PFSK-1 (cell line): ENCODE measurements around the gene GSTT2B. TPM values are rescaled to one million over a fixed set of nuclear protein-coding genes. Genes with fewer than 3 reads are reported as not detected.
"Not testable (repeated sequence)": the region's sequence is repeated elsewhere in the genome, so short reads cannot be mapped to it uniquely, and the experiment has no call there.

Source experiments
- FOXP2 ChIP-seq: optimal IDR thresholded peaks from 2 replicates; pipeline ENCODE3; 2011; ENCODE audit warnings: borderline replicate concordance, control low read depth, inconsistent platforms; ENCODE audit not compliant: insufficient read depth; ENCODE audit errors: extremely low read length, extremely low read depth
- POLR2AphosphoS5 ChIP-seq: IDR thresholded peaks from 2 replicates; pipeline ENCODE4 v1.6.1; 2012; ENCODE audit warnings: low read depth, mild to moderate bottlenecking, control low read depth, low read length, moderate library complexity
- REST ChIP-seq, 2 experiments: IDR thresholded peaks; 2 replicates each; pipeline versions ENCODE4 v1.6.1 to v1.8.0; 2011 to 2012; ENCODE audit warnings: low read depth in 2 of 2, low read length in 2 of 2, control low read depth in 1 of 2, inconsistent platforms in 1 of 2, mild to moderate bottlenecking in 1 of 2, moderate library complexity in 1 of 2; ENCODE audit not compliant: insufficient read depth in 1 of 2
- SIN3A ChIP-seq: IDR thresholded peaks from 2 replicates; pipeline ENCODE4 v1.6.1; 2012; ENCODE audit warnings: mild to moderate bottlenecking, low read length, moderate library complexity, borderline replicate concordance; ENCODE audit not compliant: insufficient read depth
- TAF1 ChIP-seq: IDR thresholded peaks from 2 replicates; pipeline ENCODE4 v1.6.1; 2012; ENCODE audit warnings: low read length, control low read depth, borderline replicate concordance; ENCODE audit not compliant: insufficient read depth
- polyA plus RNA-seq: library from polyadenylated mRNA; unstranded; fragments of >200 nt; gene quantifications from one replicate; pipeline ENCODE4 v1.2.1, GENCODE V29; 2012; ENCODE audit warnings: low read depth, missing spikeins; ENCODE audit not compliant: insufficient read length

GSTT2B gene
- not detected for polyA plus RNA-seq

GRCh38 chr22:23961084-23961771, at the start of gene GSTT2B:
TSS of gene GSTT2B (minus strand) at chr22:23961195. CDS start at chr22:23961131, 64 bp downstream.
- not testable (repeated sequence) for TF ChIP-seq SIN3A; TAF1; REST (IDR thresholded peaks at IDR 0.05; ENCODE audit: insufficient read depth in 1 of 2, low read depth in 2 of 2, low read length in 2 of 2)

GRCh38 chr22:24010018-24010391, 49.0 kb upstream of the GSTT2B start:
- no peak for TF ChIP-seq FOXP2
- no peak for TF ChIP-seq TAF1
- TF ChIP-seq REST (IDR thresholded peaks at IDR 0.05; ENCODE audit: insufficient read depth in 1 of 2, low read depth in 2 of 2, low read length in 2 of 2) = no peak
- no peak for TF ChIP-seq POLR2AphosphoS5
- no peak for TF ChIP-seq SIN3A

GRCh38 chr22:24009227-24010017, 48.4 kb upstream of the GSTT2B start:
- TF ChIP-seq TAF1 (no peak), SIN3A (no peak), REST (IDR thresholded peaks at IDR 0.05; ENCODE audit: insufficient read depth in 1 of 2, low read depth in 2 of 2, low read length in 2 of 2) (no peak), FOXP2 (no peak), POLR2AphosphoS5 (no peak)

GRCh38 chr22:24008381-24009226, 47.6 kb upstream of the GSTT2B start:
- no peak for TF ChIP-seq POLR2AphosphoS5
- TF ChIP-seq REST (IDR thresholded peaks at IDR 0.05; ENCODE audit: insufficient read depth in 1 of 2, low read depth in 2 of 2, low read length in 2 of 2) = no peak
- no peak for TF ChIP-seq FOXP2
- TF ChIP-seq SIN3A = no peak
- no peak for TF ChIP-seq TAF1
